HG02973 (cell line): Measurements from ENCODE around the gene RBL2.
"Not testable (repeated sequence)": the region's sequence is repeated elsewhere in the genome, so short reads cannot be mapped to it uniquely, and the experiment has no call there.

Source experiments
- ATAC-seq: cut with Tn5 transposase; IDR thresholded peaks from one replicate; pipeline ENCODE4 v1.9.1; 2021; ENCODE audit warnings: moderate library complexity; ENCODE audit not compliant: unreplicated experiment

The RBL2 gene, protein sequence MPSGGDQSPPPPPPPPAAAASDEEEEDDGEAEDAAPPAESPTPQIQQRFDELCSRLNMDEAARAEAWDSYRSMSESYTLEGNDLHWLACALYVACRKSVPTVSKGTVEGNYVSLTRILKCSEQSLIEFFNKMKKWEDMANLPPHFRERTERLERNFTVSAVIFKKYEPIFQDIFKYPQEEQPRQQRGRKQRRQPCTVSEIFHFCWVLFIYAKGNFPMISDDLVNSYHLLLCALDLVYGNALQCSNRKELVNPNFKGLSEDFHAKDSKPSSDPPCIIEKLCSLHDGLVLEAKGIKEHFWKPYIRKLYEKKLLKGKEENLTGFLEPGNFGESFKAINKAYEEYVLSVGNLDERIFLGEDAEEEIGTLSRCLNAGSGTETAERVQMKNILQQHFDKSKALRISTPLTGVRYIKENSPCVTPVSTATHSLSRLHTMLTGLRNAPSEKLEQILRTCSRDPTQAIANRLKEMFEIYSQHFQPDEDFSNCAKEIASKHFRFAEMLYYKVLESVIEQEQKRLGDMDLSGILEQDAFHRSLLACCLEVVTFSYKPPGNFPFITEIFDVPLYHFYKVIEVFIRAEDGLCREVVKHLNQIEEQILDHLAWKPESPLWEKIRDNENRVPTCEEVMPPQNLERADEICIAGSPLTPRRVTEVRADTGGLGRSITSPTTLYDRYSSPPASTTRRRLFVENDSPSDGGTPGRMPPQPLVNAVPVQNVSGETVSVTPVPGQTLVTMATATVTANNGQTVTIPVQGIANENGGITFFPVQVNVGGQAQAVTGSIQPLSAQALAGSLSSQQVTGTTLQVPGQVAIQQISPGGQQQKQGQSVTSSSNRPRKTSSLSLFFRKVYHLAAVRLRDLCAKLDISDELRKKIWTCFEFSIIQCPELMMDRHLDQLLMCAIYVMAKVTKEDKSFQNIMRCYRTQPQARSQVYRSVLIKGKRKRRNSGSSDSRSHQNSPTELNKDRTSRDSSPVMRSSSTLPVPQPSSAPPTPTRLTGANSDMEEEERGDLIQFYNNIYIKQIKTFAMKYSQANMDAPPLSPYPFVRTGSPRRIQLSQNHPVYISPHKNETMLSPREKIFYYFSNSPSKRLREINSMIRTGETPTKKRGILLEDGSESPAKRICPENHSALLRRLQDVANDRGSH

DNA sequence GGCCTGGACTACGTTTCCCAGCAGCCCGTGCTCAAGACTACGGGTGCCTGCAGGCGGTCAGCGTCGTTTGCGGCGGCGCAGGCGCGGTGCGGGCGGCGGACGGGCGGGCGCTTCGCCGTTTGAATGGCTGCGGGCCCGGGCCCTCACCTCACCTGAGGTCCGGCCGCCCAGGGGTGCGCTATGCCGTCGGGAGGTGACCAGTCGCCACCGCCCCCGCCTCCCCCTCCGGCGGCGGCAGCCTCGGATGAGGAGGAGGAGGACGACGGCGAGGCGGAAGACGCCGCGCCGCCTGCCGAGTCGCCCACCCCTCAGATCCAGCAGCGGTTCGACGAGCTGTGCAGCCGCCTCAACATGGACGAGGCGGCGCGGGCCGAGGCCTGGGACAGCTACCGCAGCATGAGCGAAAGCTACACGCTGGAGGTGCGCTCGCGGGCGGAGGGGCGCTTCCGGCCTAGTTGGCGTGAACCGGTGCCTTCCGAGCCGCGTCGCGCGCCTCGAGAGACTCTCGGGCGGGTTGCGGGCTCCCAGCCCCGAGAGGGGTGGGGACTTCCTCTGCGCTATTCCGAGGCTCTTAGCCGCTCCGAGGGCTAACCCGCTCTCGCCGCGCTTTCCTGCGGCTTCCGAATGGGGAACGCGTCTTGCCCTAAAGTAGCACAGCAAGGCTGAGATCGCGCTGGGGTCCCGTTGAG, at the start of gene RBL2:
TSS of gene RBL2 (plus strand) at position 95 of the 689 bp plus-strand sequence. CDS start at position 181, 86 bp downstream.
- ATAC-seq: peak; percentile 74

DNA sequence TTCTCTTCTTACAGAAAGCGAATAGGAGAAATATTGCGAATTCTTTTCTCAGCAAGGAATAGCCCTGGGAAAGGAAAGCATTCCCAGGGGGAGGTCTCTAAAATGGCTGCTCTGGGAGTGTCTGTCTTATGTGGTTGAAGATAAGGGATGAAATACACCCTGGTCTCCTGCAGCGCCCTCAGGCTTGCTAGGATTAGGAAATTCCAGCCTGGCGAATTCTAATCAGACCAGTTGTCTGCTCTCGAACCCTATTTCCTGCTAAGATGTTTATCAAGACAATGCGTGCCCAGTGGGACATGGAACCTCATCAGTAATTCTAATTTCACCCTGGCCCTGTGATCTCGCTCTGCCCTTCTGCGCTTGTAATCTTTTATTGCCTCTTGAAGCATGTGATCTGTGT, 49.7 kb upstream of the RBL2 start:
- ATAC-seq: not testable (repeated sequence)

DNA sequence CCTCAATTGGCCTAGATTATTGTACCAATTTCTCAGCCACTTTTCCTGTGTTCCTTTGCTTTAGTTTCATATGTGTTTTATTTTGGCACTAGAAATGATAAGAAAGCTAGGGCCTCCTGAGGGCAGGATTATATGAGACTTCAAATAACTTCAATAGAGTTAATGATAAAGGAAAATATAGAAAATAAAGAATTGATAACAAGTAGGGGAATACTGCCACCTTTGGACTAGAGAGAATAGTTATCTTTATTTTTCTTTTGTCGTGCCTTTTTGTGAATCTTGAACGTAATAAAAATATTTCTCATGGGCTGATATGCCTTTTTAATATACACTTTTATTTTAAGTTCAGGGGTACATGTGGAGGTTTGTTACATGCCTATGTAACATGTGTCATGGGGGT, 29.3 kb upstream of the RBL2 start:
- no peak for ATAC-seq

DNA sequence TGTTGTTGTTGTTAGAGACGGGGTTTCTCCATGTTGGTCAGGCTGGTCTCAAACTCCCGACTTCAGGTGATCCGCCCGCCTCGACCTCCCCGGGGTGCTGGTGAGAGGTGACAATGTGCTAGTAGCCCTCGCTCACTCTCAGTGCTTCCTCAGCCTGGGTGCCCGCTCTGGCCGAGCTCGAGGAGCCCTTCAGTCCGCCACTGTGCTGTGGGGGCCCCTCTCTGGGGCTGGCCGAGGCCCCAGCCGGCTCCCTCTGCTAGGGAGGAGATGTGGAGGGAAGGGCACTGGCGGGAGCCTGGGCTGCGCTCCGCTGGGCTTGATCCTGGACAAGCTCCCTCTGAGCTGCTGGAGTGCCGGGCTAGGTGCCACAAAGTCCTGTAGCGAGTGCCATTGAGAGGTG, 21.7 kb upstream of the RBL2 start:
- ATAC-seq: no peak

DNA sequence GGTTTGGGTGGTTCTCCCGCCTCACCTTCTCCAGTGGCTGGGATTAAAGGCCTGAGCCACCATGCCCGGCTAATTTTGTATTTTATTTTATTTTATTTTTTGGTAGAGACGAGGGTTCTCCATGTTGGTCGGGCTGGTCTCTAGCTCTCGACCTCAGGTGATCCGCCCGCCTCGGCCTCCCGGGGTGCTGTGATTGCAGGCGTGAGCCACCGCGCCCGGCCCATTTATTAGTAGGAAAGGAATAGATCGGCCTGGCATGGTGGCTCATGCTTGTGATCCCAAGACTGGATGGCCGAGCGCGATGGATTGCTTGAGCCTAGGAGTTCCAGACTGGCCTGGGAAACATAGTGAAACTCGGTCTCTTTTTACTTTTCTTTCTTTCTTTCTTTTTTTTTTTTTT, 20.4 kb upstream of the RBL2 start:
- no peak for ATAC-seq

DNA sequence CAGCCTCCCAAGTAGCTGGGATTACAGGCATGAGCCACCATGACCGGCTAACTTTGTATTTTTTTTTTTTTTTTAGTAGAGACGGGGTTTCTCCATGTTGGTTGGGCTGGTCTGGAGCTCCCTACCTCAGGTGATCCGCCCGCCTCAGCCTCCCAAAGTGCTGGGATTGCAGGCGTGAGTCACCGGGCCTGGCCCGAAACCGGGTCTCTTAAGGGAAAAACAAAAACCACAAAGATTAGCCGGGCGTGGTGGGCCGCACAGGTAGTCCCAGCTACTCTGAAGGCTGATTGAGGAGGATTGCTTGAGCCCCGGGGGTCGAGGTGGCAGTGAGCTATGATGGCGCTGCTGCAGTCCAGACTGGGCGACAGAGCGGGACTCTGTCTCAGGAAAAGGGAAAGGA, 19.9 kb upstream of the RBL2 start:
- ATAC-seq: no peak

DNA sequence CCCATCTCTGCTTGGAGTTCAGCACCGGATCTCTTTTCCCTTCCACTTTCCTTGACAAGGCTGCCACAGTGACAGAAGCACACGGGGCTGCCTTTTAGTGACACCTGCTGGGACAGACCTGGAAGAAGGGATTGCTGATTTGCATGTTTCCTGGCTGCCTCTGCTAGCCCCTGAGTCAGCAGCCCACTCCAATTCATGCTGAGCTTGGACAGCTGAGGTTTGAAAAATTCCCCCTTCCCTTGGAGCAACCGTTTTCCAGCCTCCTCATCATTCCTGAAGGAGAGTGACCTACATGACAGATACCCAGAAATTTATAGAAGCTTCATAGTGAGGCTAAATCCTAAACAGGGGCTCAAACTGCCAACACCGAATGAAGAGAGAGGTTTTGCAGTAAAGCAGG, 18.8 kb upstream of the RBL2 start:
- ATAC-seq: no peak

DNA sequence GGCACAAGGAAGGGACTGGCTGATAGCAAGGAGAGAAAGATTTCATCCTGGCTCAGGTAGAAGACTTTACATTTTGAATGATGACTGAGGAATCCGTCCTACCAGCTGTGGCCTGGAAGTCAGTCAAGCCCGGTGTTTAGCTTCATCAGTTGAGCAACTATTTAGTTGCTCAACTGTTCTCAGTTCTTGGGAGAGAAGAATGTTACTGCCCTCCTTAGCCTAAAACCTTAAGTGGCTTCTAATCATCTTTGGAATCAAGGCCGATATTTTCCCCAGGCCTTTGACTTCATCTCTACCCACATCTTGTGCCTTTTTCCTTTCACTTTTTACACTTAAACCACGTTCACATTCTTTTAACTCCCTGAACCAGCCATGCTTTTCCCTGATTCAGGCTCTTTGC, 17.3 kb upstream of the RBL2 start:
- ATAC-seq: no peak

DNA sequence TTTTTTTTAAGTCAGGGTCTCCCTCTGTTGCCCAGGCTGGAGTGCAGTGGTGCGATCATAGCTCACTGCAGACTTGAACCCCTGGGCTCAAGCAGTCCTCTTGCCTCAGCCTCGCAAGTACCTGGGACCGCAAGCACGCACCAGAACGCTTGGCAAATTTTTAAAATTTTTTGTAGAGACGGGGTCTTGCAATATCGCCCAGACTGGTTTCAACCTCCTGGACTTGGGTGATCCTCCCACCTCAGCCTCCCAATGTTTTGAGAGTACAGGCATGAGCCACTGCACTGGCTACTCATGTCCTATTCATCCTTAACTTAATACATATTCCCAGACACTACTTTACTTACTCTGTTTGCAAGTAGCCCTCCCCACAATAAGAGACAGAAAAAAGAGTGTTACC, 16.3 kb upstream of the RBL2 start:
- ATAC-seq: no peak

DNA sequence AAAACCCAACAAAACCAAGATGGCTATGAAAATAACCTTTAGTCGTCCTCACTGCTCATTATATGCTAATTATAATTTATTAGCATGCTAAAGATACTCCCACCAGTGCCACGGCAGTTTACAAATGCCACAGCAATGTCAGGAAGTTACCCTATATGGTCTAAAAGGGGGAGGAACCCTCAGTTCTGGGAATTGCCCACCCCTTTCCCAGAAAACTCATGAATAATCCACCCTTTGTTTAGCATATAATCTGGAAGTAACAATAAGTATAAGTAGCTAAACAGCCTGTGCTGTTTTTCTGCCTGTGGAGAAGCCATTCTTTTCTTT, 14.9 kb upstream of the RBL2 start:
- ATAC-seq: not testable (repeated sequence)

DNA sequence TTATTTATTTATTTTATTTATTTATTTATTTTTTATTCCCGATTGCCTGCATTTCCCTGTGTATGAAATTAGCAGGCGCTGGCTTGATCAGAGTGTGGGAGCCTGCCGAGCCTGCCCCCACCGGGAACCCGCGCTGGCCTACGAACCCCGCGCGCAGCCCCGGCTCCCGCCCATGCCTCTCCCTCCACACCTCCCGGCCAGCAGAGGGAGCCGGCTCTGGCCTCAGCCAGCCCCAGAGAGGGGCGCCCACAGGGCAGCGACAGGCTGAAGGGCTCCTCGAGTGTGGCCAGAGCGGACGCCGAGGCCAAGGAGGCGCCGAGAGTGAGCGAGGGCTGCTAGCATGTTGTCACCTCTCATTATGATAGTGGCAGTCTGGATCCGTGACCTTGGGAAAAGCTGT, 13.0 kb upstream of the RBL2 start:
- ATAC-seq: no peak

DNA sequence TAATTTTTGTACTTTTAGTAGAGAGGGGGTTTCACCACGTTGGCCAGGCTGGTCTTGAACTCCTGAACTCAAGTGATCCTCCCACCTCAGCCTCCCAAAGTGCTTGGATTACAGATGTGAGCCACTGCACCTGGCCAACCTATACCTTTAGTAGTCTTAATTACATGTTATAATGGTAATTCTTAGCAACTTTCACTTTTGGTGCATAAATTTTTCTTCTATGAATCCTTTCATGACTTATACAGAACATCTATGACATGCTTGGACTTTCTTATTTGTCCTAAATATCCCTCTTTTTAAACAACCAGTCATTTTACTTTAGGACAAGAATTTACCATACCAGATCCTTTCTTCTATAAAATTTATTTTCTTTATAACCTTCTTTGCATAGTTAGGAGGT, 10.3 kb upstream of the RBL2 start:
- ATAC-seq: not testable (repeated sequence)

DNA sequence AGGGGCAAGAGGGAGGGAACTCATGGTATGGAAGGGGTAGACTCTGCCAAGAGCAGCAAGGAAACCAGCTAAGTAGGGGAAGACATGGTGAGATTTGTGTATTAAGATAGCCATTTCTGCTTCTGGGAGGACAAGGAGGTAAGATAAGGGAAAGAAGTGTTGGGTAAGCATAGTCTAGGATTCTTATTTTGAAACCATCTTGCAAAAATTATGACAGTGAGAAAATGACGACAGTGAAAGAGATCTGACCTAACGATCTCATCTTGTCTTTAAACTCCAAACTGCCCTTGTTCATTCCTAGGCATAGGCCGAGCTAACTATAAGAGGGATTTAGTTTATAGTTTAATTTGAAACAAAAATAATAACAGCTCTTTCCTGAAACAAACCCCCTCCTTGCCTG, 5.6 kb upstream of the RBL2 start:
- ATAC-seq: no peak

DNA sequence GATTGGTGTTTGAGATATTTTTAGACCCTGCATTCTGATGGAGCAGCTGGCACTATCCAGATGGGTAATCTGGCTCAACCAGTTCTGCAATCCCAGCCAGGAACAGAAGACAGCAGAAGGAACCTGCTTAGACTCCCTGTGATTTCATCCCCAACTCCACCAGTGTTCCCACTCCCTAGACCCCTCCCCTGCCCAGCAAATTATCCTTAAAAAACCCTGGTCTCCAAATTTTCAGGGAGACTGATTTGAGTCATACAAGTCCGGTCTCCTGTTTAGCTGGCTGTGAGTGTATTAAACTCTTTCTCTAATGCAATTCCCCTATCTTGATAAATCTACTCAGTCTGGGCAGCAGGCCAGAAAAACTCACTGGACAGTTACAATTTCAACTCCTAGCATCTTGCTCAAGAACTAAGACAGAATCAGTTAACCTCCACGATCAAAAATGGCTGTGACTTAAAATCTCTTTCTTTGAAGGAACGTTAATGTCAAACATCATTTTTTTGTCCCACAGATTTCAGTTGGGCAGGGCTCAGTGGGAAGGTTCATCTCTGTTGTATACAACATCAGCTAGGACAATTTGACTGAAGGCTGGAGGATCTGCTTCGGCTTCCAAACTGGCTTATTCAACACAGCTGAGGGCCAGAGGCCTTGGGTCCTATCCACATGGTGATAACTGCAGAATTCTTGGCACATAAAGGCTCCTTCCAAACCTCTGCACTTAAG, 4.9 kb upstream of the RBL2 start:
- ATAC-seq: no peak

DNA sequence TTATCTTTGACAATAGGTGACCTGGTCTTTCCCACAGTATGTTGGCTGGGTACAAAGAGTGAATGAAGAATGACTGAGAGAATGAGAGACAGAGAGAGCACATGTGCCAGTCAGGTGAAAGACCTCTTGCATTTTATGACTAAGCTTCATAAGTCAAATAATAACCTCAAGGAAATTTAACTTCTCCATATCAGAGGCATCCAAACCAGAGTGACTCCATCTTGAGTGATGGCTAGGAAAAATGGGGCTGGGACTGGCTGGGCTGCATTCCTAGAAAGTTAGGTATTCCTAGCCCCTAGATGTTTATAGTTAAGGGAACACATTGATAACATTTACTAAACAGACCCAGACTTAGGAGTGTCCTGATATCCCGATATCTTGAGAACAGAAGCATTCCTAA, 3.9 kb upstream of the RBL2 start:
- ATAC-seq: no peak

DNA sequence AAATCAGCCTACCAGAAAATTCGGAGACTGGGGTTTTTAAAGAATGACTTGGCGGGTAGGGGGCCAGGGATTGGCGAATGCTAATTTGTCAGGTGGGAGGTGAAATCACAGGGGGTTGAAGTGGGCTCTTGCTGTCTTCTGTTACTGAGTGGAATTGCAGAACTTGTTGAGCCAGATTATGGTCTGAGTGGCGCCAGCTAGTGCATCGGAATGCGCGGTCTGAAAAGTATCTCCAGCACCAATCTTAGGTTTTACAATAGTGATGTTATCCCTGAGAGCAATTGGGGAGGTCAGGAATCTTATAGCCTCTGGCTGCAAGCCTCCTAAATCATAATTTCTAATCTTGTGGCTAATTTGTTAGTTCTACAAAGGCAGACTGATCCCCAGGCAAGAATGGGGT, 762 bp upstream of the RBL2 start:
- ATAC-seq: no peak

DNA sequence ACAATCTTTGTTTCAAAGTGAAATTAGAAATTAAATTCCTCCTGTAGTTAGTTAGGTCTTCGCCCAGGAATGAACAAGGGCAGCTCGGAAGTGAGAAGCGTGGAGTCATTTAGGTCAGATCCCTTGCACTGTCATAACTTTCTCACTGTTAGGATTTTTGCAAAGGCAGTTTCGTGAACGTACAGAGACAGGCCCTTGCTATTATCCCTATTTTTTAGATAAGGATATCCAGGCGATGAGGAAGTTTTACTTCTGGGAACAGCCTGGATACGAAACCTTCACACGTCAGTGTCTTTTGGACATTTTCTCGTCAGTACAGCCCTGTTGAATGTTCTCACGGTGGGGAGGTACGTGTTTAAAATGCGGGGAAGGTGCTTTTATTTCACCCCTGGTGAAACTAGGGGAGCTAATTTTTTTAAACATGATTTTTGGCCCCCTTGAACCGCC, 318 bp upstream of the RBL2 start:
- no peak for ATAC-seq

DNA sequence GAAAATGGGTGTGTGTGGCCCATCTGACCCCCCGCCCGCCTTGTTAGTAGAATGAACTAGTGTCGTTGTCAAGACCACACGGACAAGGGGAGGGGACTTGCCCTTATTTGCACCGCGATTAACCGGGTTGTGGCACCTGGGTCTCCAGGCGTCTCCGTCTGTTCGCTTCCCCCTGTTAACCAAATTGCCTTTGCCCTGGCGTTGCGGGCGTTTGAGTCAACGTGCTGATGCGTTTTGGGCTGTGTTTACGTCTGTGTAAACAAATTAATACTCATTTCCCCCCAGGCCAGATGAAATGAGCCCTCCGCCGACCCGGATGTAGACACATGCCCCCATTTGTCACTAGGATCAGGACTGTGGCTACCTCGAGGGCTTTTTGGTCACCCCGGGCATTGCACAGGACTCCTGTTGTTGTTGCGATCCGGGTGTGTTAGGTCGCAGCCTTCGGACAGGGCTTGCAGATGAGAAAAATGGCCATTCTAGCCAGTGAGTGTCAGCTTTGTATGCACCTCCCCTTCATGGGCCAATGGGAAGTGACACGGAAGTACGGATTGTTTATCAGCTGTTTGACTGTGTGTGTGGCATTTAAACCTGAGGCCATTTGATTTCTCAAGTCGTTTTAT, 906 bp downstream of the RBL2 start:
- peak; percentile 89 for ATAC-seq

DNA sequence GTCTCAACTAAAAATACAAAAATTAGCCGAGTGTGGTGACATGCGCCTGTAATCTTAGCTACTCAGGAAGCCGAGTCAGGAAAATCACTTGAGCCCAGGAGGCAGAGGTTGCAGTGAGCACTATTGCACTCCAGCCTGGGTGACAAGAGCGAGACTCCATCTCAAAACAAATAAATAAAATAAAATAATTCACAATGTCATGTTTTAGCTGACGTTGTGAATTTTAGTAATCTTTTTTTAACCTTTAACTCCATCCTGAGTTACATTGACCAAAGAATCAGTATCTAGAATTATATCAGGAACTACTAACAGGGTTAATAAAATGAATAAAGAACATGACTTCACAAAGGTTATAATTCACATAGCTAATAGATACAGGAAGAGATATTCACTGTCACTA, 5.9 kb downstream of the RBL2 start:
- no peak for ATAC-seq

DNA sequence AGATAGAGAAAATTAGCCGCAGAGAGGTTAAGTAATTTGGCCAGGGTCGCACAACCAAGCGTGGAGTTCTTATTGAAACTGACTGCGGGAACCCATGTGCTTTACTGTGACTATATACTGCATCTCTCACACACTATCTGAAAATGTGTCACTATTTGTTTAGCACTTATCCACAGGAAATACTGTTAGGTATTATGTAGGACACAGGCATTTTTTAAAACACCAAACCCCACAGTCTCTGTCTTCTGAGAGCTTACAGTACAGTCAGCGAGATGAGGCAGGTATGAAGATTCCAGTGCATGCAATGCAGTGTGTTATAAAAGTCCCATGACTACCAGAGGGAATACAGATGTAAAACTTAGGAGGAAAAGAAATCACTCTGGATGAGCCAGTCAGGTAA, 11.3 kb downstream of the RBL2 start:
- ATAC-seq: no peak
